GM19467 (cell line): ENCODE data around the gene HIGD1A.
A peak's percentile ranks its signal among the peaks of the same experiment; 100 is the strongest.

Experiments used
- ATAC-seq: cut with Tn5 transposase; IDR thresholded peaks from one replicate; pipeline ENCODE4 v1.9.1; 2021; ENCODE audit warnings: mild to moderate bottlenecking, moderate library complexity; ENCODE audit not compliant: unreplicated experiment

The HIGD1A gene

GRCh38 chr3:42804106-42804830 lies at the start of gene HIGD1A:
TSS of gene HIGD1A (minus strand) at chr3:42804490. CDS start at chr3:42794253, 10,237 bp downstream.
- ATAC-seq, result peak; percentile 99

GRCh38 chr3:42853739-42854302 lies 49.5 kb upstream of the HIGD1A start:
- ATAC-seq, result no peak

GRCh38 chr3:42853056-42853455 lies 48.8 kb upstream of the HIGD1A start:
- no peak for ATAC-seq

GRCh38 chr3:42852441-42852840 lies 48.2 kb upstream of the HIGD1A start:
- ATAC-seq, result no peak

GRCh38 chr3:42851228-42851834 lies 47.0 kb upstream of the HIGD1A start:
- no peak for ATAC-seq

GRCh38 chr3:42850263-42850662 lies 46.0 kb upstream of the HIGD1A start:
- no peak for ATAC-seq

- no peak for ATAC-seq
These were observed 44.7 kb upstream of the HIGD1A start for GRCh38 chr3:42849017-42849416.

GRCh38 chr3:42847731-42848130 lies 43.4 kb upstream of the HIGD1A start:
- no peak for ATAC-seq

GRCh38 chr3:42846685-42847522 lies 42.6 kb upstream of the HIGD1A start:
- ATAC-seq, result peak; percentile 80

- ATAC-seq, result no peak
These were observed 40.5 kb upstream of the HIGD1A start for GRCh38 chr3:42844815-42845214.

GRCh38 chr3:42844412-42844713 lies 40.1 kb upstream of the HIGD1A start:
- ATAC-seq, result no peak

- no peak for ATAC-seq
These were observed 39.6 kb upstream of the HIGD1A start for GRCh38 chr3:42843713-42844411.

GRCh38 chr3:42841332-42841731 lies 37.0 kb upstream of the HIGD1A start:
- no peak for ATAC-seq

- ATAC-seq, result peak; percentile 91
These were observed 35.3 kb upstream of the HIGD1A start for GRCh38 chr3:42839616-42840015.

- no peak for ATAC-seq
These were observed 34.3 kb upstream of the HIGD1A start for GRCh38 chr3:42838571-42838970.

- no peak for ATAC-seq
These were observed 32.1 kb upstream of the HIGD1A start for GRCh38 chr3:42836150-42837123.

- ATAC-seq, result peak; percentile 59
These were observed 27.0 kb upstream of the HIGD1A start for GRCh38 chr3:42831321-42831713.

GRCh38 chr3:42830437-42831320 lies 26.4 kb upstream of the HIGD1A start:
- no peak for ATAC-seq
